Measurements from ENCODE around the gene CENPP. TPM values are rescaled to one million over a fixed set of nuclear protein-coding genes. Genes with fewer than 3 reads are reported as not detected.
"Not testable (repeated sequence)": the region's sequence is repeated elsewhere in the genome, so short reads cannot be mapped to it uniquely, and the experiment has no call there.

The CENPP gene
- total RNA-seq, 1 experiment from 2014 or later, result 15.6 TPM

GRCh38 chr9:92408747-92409478 lies 83.2 kb downstream of the CENPP start:
- TF ChIP-seq EZH2 (IDR thresholded peaks at IDR 0.05; ENCODE audit: borderline replicate concordance, low read depth, low read length, poor library complexity, severe bottlenecking), result no peak
- TF ChIP-seq, protein P1, sequence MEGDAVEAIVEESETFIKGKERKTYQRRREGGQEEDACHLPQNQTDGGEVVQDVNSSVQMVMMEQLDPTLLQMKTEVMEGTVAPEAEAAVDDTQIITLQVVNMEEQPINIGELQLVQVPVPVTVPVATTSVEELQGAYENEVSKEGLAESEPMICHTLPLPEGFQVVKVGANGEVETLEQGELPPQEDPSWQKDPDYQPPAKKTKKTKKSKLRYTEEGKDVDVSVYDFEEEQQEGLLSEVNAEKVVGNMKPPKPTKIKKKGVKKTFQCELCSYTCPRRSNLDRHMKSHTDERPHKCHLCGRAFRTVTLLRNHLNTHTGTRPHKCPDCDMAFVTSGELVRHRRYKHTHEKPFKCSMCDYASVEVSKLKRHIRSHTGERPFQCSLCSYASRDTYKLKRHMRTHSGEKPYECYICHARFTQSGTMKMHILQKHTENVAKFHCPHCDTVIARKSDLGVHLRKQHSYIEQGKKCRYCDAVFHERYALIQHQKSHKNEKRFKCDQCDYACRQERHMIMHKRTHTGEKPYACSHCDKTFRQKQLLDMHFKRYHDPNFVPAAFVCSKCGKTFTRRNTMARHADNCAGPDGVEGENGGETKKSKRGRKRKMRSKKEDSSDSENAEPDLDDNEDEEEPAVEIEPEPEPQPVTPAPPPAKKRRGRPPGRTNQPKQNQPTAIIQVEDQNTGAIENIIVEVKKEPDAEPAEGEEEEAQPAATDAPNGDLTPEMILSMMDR (conservative IDR thresholded peaks at IDR 0.05; ENCODE audit: low read depth, low read length), result no peak
- intact Hi-C loops (cut with micrococcal nuclease; ENCODE audit: unreplicated experiment), result no loop called here
- no peak for DNase-seq (ENCODE audit: low spot score)
- H3K4me1 ChIP-seq (ENCODE audit: insufficient read depth, low read length, poor library complexity, severe bottlenecking), result peaks cover 22% of the 10 kb centered on the region
- no peaks in the 10 kb centered on the region for H3K27me3 ChIP-seq (replicated peaks; ENCODE audit: insufficient read depth, low read depth, low read length, poor library complexity)
- H3K36me3 ChIP-seq (ENCODE audit: insufficient read depth, low read length, poor library complexity, severe bottlenecking), result no peaks in the 10 kb centered on the region
- no peak overlapping the region for H3K4me3 ChIP-seq (ENCODE audit: low read depth, low read length, poor library complexity, severe bottlenecking)
- ChIA-PET POLR2A (ENCODE audit: low non-redundant PET) (no interaction called here), CTCF (no interaction called here)
- no TSS peak for BruUV-seq (replicated peaks)
- no peak overlapping the region for H3K27ac ChIP-seq (ENCODE audit: low read depth, low read length, poor library complexity, severe bottlenecking)
- H3K9me3 ChIP-seq (ENCODE audit: low read depth, low read length, poor library complexity, severe bottlenecking), result no peaks in the 10 kb centered on the region

DNA sequence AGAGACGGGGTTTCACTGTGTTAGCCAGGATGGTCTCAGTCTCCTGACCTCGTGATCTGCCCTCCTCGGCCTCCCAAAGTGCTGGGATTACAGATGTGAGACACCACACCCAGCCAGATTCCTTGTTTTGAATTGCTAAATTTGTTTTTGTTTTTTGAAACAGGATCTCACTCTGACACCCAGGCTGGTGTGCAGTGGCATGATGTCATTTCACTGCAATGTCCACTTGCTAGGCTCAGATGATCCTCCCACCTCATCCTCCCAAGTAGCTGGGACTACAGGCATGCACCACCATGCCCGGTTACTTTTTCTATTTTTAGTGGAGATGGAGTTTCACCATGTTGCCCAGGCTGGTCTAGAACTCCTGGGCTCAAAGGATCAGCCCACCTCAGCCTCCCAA lies 85.4 kb downstream of the CENPP start:
- POLR2A ChIA-PET (ENCODE audit: low non-redundant PET); H3K36me3 ChIP-seq (ENCODE audit: insufficient read depth, low read length, poor library complexity, severe bottlenecking); H3K27me3 ChIP-seq (replicated peaks; ENCODE audit: insufficient read depth, low read depth, low read length, poor library complexity); DNase-seq (ENCODE audit: low spot score); intact Hi-C loops (cut with micrococcal nuclease; ENCODE audit: unreplicated experiment); CTCF ChIA-PET; H3K9me3 ChIP-seq (ENCODE audit: low read depth, low read length, poor library complexity, severe bottlenecking); H3K4me1 ChIP-seq (ENCODE audit: insufficient read depth, low read length, poor library complexity, severe bottlenecking); H3K27ac ChIP-seq (ENCODE audit: low read depth, low read length, poor library complexity, severe bottlenecking); H3K4me3 ChIP-seq (ENCODE audit: low read depth, low read length, poor library complexity, severe bottlenecking); BruUV-seq (replicated peaks): not testable (repeated sequence)

DNA sequence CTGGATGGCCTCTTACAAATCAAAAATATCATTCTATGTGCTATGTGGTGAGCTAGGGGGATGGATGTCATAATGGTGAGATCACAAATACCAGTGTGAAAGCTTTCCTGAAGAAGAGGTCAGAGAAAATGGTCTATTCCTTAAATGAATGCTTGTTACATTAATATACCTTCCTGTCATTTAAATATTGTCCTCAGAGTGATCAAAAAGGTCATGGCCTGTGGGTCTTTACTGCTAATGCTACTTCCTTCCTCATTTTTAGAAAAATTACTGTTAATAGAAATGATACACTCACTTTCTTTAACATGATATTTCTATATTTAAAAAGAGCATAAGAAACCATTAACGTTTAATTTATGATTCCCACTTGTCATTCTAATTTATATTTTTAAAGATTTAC lies 88.8 kb downstream of the CENPP start:
- Histone ChIP-seq H3K27me3 (replicated peaks; ENCODE audit: insufficient read depth, low read depth, low read length, poor library complexity) (no peaks in the 10 kb centered on the region), H3K4me3 (ENCODE audit: low read depth, low read length, poor library complexity, severe bottlenecking) (no peak overlapping the region), H3K27ac (ENCODE audit: low read depth, low read length, poor library complexity, severe bottlenecking) (no peak overlapping the region), H3K9me3 (ENCODE audit: low read depth, low read length, poor library complexity, severe bottlenecking) (no peaks in the 10 kb centered on the region), H3K4me1 (ENCODE audit: insufficient read depth, low read length, poor library complexity, severe bottlenecking) (no peaks in the 10 kb centered on the region), H3K36me3 (ENCODE audit: insufficient read depth, low read length, poor library complexity, severe bottlenecking) (no peaks in the 10 kb centered on the region)
- BruUV-seq (replicated peaks), result no TSS peak
- ChIA-PET POLR2A (ENCODE audit: low non-redundant PET) (no interaction called here), CTCF (no interaction called here)
- intact Hi-C loops (cut with micrococcal nuclease; ENCODE audit: unreplicated experiment), result no loop called here
- TF ChIP-seq, protein P1 (conservative IDR thresholded peaks at IDR 0.05; ENCODE audit: low read depth, low read length), result no peak
- TF ChIP-seq EZH2 (IDR thresholded peaks at IDR 0.05; ENCODE audit: borderline replicate concordance, low read depth, low read length, poor library complexity, severe bottlenecking), result no peak
- no peak for DNase-seq (ENCODE audit: low spot score)

Data from A673 (cell line).